ENCODE data around the gene PPA2.

- no peak for TF ChIP-seq ZNF416 (tag by site-specific recombination; IDR thresholded peaks at IDR 0.05)
- TF ChIP-seq, protein P1, sequence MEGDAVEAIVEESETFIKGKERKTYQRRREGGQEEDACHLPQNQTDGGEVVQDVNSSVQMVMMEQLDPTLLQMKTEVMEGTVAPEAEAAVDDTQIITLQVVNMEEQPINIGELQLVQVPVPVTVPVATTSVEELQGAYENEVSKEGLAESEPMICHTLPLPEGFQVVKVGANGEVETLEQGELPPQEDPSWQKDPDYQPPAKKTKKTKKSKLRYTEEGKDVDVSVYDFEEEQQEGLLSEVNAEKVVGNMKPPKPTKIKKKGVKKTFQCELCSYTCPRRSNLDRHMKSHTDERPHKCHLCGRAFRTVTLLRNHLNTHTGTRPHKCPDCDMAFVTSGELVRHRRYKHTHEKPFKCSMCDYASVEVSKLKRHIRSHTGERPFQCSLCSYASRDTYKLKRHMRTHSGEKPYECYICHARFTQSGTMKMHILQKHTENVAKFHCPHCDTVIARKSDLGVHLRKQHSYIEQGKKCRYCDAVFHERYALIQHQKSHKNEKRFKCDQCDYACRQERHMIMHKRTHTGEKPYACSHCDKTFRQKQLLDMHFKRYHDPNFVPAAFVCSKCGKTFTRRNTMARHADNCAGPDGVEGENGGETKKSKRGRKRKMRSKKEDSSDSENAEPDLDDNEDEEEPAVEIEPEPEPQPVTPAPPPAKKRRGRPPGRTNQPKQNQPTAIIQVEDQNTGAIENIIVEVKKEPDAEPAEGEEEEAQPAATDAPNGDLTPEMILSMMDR (tag by site-specific recombination; IDR thresholded peaks at IDR 0.05): no peak
- TF ChIP-seq ZNF133 (tag by site-specific recombination; IDR thresholded peaks at IDR 0.05): no peak
- no peak for TF ChIP-seq ZBTB17 (tag by site-specific recombination; IDR thresholded peaks at IDR 0.05)
- no peak for TF ChIP-seq ZNF221 (tag by site-specific recombination; IDR thresholded peaks at IDR 0.05; ENCODE audit: borderline replicate concordance)
- no peak for TF ChIP-seq ZNF560 (tag by site-specific recombination; IDR thresholded peaks at IDR 0.05; ENCODE audit: borderline replicate concordance)
- TF ChIP-seq, protein P2, sequence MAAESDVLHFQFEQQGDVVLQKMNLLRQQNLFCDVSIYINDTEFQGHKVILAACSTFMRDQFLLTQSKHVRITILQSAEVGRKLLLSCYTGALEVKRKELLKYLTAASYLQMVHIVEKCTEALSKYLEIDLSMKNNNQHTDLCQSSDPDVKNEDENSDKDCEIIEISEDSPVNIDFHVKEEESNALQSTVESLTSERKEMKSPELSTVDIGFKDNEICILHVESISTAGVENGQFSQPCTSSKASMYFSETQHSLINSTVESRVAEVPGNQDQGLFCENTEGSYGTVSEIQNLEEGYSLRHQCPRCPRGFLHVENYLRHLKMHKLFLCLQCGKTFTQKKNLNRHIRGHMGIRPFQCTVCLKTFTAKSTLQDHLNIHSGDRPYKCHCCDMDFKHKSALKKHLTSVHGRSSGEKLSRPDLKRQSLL (tag by site-specific recombination; IDR thresholded peaks at IDR 0.05): no peak
- TF ChIP-seq, protein P3, sequence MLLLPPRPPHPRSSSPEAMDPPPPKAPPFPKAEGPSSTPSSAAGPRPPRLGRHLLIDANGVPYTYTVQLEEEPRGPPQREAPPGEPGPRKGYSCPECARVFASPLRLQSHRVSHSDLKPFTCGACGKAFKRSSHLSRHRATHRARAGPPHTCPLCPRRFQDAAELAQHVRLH (tag by site-specific recombination; IDR thresholded peaks at IDR 0.05): no peak
- TF ChIP-seq ZNF544 (tag by site-specific recombination; IDR thresholded peaks at IDR 0.05): no peak
- TF ChIP-seq SP2 (tag by site-specific recombination; IDR thresholded peaks at IDR 0.05): no peak
- TF ChIP-seq PRDM10 (tag by site-specific recombination; IDR thresholded peaks at IDR 0.05): no peak
These were observed 23.0 kb upstream of the PPA2 start for GRCh38 chr4:105496899-105497298.
